G401.6 (cell line): ENCODE data around the gene CXCR2.
"Not testable (repeated sequence)": the region's sequence is repeated elsewhere in the genome, so short reads cannot be mapped to it uniquely, and the experiment has no call there.

Experiments used
- FAIRE-seq: peaks from 2 replicates; lab custom pipeline; 2012; peaks lifted over from hg19 to GRCh38; lab: Jason Lieb, UNC

The CXCR2 gene

DNA sequence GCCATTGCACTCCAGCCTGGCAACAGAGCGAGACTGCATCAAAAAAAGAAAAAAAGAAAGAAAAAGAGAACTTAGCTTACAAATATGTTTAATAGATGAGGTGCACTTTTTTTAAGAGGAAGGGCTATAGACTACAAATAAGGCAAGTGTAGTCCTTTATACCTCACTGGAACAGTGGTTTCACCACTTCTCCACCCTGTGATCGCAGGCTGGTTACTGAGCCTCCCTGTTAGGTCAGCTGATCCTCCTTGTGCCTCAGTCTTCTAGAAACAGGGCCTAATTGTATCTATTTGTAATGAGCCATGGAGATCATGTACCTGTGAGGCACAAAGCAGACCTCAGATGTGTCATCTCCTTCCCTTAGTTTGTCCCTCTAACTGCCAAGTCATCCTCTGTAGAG lies 4.5 kb downstream of the CXCR2 start:
- FAIRE-seq: no peak

DNA sequence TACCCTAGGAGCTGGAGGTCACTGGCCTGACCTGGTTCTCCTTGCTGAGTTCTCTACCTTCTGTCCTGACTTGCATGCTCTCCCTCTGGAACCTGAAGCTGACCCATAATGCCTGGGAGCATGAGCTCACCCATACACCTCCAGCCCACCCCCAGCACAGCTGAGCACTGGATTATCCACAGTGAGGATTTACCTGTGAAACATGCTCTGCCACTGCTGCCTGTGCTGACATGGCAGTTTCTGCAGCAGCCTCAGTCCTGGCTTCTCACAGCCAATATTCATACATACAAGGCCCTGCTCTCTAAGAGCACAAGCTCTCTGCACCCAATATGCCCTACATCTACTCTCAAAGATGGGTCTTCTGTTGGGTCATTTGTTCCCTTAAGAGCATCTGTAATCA lies 5.0 kb downstream of the CXCR2 start:
- FAIRE-seq: no peak

DNA sequence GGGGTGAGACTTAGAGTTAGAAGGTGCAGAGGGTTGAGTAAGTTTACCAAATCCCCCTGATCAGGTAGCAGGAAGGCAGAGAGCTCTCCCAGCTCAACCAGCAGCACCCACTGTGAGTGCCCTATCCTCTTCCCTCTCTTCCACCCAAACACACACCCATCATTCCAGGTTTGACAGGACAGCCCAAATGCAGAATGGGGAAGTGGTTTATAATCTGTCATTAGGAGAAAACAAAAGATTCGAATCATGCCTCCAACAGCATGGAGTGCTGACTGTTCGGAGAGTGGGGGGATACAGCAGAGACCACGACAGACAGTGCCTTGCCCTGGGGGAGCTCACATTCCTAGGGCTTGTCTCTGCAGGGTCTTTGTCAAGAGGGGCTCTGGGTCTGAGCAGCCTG lies 11.7 kb downstream of the CXCR2 start:
- no peak for FAIRE-seq

DNA sequence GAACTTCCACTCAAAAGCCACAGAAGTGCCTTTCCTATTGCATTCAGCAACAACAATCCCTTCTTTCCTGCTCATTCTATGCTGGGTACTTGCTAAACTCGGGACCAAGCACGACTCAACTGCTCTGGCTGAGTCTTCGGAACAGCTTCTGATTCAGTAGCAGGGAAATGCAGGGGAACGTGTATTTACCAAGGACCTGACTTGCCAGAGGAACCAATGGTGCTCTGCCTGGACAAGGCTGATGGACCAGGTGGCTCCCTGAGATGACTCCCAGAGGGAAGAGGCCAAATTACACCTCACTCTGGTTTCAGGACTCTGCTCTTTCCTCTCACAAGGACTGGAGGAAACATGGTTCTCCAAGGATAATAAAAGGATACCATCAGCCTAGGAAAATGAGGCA lies 12.2 kb downstream of the CXCR2 start:
- FAIRE-seq: no peak

DNA sequence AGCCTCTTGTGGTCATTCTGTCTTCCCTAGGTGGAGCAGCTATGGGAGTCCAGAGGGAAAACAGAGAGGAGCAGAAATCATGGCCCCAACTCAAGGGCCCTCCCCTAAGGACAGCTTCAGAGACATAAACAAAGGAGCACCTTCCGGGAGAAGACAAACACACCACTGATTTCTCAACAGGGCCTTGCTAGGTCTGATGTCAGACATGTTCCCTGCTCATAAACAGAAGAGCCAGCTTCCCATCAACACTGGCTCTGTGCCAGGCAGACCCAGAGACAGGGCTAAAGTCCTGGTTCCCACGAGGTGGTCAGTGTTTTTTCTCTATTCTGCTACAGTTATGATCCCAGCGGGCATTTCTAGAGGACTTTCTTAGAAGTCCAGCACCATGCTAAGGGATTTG lies 19.3 kb downstream of the CXCR2 start:
- no peak for FAIRE-seq

DNA sequence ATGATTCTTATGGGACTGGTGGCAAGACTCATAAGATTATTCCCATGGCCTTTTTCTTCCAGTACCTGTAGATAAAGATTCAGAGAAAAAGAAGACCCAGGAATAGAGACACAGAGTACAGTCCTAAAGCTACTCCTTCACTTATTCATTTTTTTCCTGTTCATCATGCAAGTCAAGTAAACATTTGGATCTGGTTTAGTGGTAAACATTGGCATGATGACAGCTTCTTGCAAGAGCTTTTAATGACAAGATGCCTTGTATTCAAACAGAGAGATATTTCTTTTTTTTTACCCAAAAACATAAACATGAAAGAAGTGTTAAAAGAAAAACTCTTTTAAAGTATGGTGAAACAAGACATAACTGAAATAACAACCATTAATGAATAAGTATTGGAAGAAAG lies 20.2 kb downstream of the CXCR2 start:
- no peak for FAIRE-seq

DNA sequence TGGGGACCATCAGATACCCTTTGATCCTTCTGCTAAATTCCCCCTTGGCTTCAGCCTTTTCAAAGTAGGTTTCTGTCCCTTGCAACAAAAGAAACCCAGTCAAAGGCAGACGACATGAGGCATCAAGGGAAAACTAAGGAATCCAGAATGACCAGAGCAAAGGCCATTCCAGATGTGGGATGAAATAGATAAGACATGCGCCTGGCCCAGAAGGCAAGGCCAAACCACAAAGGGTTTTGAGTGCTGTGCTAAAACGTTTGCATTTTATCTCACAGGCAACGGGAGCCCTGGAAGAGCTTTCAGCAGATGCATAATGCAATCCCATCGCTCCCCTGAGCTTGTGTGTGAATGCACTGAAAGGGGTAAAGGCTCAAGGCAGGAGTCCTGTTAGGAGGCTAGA lies 23.3 kb downstream of the CXCR2 start:
- FAIRE-seq: no peak

DNA sequence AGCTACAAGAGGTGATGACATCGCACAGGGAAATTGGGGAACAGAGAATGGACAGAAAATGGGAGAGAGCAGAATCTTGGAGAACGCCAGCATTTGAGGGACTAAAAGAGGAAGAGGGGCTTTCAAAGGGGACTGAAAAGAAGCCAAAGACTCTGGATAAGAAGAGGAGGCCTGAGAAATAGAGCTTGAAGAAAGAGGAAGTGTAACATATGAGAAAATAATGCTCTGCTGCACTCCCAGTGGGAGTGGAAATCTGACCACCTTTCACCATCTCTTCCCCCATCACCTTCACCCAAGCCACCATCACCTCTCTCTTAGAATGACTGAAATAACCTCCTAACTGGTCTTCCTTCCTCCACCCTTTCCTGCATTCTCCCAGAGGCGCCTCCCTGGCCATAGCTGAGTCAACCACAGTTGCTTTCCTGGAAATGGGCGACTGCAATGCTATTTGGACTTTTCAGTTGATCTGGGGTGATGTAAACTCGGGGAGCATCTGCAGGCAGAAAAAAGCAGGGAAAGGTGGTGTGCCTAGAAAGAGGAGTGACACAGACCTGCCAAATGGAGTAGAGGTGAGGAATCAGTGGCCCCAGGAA lies 24.1 kb downstream of the CXCR2 start:
- FAIRE-seq: no peak

DNA sequence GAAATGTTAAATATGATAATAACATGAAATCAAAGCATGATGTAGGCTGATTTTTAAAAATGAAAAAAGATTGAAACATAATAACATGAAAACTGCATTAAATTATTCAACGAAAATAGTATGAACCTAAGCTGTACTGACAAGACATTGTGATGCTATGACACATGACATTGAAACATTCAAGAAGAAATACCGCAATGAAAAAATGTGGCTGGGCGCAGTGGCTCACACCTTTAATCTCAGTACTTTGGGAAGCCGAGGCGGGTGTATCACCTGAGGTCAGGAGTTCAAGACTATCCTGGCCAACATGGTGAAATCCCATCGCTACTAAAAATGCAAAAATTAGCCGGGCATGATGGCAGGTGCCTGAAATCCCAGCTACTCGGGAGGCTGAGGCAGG lies 26.3 kb downstream of the CXCR2 start:
- FAIRE-seq: no peak

DNA sequence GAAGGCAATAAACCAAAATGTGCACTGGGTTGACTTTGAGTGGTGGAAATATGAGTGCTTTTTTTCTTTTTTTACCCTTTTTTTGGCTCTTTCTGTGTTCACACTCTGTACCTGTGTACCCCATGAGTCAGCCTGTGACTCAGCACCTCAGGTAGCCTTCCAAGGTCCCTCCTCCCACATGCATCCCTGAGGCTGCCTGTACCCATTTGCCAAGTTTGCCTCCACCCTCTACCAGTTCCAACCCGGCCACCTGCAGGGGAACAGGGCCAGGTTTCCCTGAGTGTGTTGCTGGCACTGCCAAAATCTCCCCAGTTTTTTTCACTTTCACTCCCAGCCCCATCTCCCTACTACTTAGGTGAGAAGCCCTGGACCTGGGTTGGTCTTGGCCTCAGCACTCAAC lies 26.9 kb downstream of the CXCR2 start:
- no peak for FAIRE-seq

DNA sequence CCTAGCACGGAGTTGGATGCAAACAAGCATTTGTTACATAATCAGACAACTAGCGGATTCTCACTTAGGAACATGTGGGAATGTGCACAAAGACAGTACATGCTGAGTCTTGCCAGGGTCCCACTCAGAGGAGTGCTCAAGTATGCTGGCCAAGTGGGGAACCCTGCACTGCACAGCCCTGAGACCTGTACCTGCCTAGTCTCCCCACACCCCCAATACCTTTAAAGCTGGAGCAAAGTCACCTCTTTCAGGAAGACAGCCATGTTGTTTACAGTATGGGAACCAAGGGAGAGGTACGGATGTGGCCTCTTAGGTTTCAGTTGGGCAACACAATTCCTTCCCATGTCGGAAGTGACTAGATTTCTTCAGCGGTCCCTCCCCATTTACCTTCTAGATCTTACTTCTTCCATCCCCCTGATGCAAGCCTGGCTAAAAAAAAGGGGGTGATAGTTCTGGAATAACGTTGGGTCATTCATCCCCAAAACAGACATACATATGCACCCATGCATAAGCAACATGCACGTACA lies 30.2 kb downstream of the CXCR2 start:
- FAIRE-seq: no peak

DNA sequence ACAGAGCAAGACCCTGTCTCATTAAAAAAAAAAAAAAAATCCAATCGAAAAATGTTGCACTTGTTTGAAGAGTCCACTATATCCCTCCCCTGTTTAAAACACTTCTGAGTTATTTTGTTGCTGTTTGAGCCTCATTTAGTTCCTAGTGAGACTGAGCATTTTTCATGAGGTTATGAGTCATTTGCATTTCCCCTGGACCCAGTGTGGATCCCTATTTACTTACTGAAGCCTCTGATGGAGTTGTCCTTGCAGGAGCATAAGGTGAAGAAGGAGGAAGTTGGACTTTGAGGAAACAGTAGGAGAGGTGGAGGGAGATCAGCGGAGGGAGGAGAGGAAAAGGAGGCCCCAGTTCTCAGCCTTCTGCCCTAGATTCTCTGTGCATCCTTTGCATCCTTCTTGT lies 35.8 kb downstream of the CXCR2 start:
- no peak for FAIRE-seq

DNA sequence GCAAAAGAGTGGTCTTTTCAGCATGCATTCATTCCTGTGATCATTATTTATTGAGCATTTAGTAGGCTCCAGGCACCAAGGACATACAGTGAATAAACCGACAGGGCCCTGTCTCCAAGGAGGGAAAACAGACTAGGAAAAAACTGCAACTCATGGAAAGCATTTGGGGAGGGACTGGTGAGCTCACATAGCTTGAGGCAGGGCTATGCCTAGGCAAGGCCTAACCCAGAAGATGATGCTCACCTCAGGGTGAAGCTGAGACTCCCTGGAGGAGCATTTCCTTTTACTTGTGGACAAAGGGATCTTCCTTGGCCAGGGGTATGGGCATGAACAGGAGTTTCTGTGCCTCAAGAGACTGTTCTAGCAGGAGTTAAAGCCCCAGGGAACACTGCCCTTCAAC lies 37.0 kb downstream of the CXCR2 start:
- FAIRE-seq: no peak

DNA sequence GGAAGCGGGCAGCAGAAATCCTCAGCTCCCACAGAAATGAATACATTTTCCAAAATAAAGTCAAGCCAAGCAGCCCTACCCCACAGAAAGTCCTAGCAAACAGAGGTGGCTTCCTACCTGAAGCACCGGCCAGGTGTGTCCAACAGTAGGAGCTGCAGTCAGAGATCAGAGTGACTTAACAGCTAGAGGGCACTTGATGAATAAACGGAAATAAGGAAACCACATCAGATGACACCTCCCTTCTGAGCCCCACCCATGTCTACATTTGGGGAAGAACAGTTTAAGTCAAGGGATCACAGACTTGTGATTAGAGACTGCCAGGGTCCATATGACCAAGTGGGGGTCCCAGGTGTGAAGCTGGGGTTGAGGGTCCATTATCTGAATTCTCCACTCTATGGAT lies 41.0 kb downstream of the CXCR2 start, which contains the start of gene CXCR1:
Gene CXCR1, minus strand, starts transcription at position 172 of the 400 bp plus-strand sequence. CDS start 1,751 bp downstream, outside the sequence.
- FAIRE-seq: no peak

DNA sequence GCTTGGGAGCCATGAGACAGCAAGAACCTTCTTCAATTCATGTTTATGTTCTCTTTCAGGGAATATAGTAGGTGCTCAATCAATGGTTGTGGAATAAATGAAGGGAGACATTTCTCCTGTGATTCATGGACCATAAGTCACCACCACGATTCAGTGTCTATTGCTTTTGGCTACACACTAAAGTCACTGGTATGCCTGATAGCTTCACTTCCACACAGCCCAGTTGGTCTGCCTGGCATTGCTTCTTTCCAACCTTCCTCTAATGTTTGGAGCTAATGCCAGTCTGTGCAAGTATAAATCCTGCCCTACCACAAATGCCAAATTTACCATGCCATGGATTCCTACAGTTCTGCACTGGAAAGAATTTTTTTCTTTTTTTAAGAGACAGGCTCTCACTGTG lies 42.2 kb downstream of the CXCR2 start:
- no peak for FAIRE-seq

DNA sequence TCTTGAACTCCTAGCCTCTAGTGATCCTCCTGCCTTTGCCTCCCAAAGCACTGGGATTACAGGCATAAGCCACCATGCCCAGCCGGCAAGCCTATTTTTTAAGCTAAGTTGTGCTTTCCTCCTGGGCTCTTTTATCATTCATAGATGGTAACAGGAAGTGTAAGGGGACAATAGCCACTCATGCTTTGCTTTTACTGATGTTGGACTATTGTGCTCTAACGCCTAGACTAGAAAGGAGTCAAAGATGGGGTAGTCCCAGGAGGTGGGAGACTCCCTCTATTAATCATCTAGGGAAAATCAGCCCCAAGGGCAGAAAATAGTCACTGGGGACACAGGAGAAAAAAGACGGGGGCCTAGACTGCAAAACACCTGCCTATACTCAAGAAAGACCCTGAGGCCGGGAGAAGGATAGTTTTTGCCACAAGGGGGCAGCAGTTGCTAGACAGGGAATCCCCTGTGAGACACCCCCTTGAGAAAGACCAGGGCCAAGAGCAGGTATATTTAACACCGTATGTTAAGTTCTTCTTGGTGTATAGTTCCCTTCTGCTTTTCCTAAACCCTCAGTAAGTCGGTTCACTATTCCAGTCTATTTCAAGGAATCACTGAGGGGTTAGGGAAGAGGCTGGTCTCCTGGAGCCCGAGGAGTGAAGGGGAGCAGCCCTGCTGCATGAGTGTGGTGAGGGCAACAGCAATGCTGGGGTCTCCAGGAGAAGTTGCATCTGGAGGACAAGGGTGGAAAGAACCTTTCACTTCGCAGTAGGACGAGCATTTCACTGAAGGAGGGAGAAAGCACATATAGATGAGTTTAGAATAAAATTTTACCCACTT lies 43.0 kb downstream of the CXCR2 start:
- FAIRE-seq: no peak

DNA sequence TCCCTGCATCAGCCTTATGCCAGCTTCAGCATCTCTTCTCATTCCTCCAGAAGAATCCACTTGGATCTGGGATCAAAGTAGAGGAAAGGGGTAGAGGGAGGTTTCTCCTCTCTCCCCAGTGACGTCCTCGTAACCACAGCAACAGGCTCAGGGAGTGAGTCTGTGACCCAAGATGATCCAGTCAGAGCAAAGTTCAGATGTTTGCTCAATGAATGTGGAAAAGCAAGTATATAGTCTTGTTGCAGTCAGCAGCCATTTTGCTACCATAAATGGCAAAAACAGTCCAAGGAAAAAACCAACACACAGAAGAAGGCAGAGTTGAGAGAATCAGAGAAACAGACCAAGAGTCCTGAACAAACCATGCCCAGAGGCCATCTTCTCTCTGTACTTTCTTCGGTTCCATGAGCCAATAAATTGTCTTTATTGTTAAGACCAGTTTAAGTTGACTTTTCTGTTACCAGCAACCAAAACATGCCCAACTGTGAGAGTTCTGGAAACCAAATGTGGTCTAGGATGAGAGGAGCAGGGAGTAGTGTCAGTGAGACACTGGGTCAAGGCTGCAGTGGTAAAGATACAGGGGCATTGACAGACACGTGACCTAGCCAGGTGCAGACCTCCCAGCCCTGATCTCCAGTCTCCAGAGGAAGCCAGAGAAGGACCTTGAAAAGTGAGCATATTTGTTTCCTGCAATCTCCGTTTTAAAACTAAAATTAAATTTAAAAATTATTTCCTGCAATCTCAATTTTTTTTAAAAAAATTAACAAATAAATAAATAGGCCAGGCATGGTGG lies 44.1 kb downstream of the CXCR2 start:
- no peak for FAIRE-seq

DNA sequence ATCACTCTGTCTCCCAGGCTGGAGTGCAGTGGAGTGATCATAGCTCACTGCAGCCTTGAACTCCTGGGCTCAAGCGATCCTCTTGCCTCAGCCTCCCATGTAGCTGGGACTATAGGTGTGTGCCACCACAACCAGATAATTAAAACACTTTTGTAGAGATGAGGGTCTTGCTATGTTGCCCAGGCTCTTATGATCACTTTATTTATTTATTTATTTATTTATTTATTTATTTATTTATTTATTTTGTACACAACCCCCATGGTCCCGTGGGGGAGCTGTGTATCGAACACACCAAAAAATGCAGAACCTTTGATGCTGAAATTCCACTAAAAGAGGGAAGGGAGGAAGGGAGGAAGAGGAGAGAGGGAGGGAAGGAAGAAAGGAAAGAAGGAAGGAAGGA lies 45.9 kb downstream of the CXCR2 start:
- FAIRE-seq: not testable (repeated sequence)

DNA sequence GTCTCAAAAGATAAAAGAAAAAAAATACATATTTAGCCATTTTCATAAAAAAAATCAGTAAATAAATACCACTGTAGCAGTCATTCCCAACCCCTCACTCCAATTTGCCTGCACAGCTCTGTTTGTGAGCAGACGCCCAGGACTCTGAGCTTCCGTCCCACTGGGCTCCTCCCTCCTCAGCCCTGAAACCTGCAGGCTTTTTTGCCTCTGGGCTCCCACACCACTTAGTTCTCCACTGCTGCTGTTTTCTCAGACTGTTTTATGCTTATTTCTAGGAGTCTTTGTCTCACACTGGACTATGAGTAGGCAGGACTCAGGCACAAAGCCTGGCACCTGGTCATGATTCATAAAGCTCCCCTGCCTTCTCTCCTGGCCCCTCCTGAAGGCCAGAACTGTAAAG lies 47.0 kb downstream of the CXCR2 start:
- FAIRE-seq: no peak

DNA sequence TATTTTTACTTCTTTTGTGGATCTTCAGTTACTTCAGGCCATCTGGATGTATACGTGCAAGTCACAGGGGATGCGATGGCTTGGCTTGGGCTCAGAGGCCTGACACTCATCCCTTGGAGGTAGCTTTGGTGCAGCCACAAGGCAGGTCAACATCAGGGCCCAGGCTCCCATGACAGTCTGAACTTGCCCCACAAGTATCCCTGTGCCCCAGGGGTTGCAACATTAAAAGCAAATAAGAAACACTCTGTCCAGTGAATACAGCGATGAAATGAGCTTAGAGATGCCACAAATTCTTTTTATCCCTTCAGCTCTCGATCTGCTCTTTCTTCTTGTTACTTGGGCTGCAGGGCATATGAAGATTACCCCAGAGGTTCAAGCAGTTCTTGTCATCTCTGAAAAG lies 54.0 kb downstream of the CXCR2 start:
- no peak for FAIRE-seq

DNA sequence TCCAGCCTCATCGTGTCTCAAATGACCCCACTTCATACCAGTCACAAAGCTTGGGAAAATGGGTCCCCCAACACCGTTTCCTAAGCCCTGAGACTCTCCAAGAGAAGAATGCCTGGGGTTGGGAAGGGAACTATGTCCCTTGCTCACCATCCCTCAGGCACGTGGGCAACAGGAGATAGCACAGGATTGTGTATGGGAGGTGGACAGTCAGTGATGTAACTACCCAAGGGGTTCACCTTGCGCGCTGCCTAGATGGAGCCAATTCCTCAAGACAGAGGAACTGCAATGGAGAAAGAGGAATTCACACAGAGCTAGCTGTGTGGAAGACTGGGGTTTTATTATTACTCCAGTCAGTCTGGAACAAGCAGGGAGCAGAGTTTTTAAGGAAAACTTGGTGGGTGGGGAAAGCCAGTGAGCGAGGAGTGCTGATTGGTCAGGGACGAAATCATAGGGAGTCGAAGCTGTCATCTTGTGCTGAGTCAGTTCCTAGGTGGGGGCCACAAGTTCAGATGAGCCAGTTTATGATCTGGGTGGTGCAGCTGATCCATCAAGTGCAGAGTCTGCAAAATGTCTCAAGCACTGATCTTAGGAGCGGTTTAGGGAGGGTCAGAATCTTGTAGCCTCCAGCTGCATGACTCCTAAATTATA lies 54.8 kb downstream of the CXCR2 start:
- FAIRE-seq: no peak

DNA sequence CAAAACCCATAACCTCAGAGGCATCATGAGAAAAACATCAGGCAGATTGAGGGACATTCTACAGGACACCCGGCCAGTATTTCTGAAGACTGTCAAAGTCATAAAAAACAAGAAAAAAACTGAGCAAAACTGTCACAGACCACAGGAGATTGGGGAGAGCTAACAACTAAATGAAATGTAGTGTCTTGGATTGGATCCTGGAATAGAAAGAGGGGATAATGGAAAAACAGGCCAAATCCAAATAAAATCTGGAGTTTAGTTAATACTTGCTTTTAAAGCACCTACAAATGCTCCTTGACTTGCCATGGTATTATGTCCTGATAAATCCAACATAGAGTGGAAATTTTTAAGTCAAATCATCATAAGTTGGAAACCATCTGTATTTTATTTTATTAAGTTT lies 58.5 kb downstream of the CXCR2 start:
- no peak for FAIRE-seq

DNA sequence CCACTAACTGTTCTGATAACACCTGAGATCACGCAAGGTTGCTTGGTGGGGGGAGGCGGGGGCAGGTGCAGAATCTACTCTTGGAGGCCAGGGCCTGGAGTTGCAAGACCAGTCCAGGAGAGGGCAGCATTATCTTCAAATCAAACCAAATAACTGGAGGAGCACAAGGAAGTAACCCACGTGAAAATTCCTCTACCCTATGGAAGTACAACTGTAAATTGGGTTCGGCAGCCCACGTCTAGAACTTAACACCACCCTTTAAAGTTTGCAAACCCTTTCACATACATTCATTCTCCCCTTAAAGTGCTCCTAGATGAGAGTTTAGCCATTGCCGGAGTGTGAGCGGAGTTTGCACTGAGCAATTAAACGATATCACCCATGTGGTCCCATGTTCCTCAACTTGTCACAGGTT lies 60.5 kb downstream of the CXCR2 start:
- FAIRE-seq: peak; percentile 13
